ENCODE data around the gene DLL1.
"Not testable (repeated sequence)": the region's sequence is repeated elsewhere in the genome, so short reads cannot be mapped to it uniquely, and the experiment has no call there.

DLL1 gene, protein sequence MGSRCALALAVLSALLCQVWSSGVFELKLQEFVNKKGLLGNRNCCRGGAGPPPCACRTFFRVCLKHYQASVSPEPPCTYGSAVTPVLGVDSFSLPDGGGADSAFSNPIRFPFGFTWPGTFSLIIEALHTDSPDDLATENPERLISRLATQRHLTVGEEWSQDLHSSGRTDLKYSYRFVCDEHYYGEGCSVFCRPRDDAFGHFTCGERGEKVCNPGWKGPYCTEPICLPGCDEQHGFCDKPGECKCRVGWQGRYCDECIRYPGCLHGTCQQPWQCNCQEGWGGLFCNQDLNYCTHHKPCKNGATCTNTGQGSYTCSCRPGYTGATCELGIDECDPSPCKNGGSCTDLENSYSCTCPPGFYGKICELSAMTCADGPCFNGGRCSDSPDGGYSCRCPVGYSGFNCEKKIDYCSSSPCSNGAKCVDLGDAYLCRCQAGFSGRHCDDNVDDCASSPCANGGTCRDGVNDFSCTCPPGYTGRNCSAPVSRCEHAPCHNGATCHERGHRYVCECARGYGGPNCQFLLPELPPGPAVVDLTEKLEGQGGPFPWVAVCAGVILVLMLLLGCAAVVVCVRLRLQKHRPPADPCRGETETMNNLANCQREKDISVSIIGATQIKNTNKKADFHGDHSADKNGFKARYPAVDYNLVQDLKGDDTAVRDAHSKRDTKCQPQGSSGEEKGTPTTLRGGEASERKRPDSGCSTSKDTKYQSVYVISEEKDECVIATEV

DNA sequence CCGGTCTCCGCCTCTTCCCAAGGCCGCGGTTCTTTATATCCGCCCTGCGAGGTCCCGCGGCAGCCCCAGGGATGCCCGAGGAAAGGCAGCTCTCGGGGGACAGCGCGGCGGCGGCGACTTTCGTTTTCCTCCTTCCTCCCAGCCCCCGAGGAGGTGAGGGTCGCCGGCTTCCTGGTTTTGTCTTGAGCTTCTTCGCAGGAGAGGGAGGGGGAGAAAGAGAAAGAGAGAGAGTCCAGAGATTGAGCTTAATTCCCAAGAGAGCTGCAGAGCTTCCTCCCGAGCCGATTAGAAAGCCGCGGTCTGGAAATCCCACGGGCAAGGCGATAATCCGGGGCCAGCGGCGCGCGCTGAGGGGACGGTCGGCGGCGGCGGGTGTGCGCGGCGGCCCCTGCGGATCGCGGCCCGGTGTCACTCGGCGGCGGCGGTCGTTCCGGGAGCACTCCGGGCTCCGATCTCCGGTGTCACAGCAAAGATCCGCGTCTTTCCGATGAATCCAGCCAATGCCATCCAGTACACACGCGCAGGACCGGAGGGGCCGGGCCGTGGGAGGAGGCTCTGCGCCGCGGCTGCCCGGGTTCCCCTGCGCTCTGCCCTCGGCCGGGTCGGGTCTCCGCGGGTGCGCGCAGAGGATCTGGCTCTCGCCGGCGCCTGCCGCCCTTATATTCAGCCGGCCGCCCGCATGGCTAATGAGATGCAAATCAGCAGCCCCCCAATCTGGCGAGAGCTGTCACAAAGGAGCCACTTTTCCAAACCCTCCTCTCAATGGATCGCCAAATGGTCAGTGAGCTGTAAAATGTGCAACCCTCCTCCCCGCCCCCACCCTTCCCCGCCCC is at the start of gene DLL1:
DLL1 (minus strand) TSS at position 783 of the 833 bp plus-strand sequence. CDS start 939 bp downstream, outside the sequence.
- DNase-seq = peak; percentile 21

DNA sequence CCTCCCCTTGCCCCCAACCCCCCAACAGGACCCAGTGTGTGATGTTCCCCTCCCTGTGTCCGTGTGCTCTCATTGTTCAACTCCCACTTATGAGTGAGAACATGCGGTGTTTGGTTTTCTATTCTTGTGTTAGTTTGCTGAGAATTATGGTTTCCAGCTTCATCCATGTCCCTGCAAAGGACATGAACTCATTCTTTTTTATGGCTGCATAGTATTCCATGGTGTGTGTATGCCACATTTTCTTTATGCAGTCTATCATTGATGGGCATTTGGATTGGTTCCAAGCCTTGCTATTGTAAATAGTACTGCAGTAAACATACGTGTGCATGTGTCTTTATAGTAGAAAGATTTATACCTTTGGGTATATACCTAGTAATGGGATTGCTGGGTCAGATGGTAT is 44.3 kb upstream of the DLL1 start:
- not testable (repeated sequence) for DNase-seq

DNA sequence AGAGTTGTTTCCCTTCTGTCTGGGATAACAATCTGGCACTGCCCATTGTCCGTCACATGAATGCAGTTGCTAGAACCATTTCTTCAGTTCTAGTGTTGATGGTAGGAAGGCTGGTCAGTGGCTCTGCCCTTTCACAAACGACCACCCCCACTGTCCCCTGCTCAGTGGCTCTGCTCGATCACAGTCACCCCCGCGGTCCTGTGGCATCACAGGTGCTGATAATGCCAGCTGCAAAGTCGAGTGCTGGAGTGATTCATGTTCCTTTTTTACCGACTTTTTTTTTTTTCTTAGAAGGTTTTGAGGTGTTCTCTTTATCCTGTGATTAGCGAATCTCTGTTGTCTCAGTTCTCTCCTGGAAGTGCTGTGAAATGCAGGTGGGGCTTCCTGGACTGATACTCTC is 38.4 kb upstream of the DLL1 start:
- DNase-seq = no peak

DNA sequence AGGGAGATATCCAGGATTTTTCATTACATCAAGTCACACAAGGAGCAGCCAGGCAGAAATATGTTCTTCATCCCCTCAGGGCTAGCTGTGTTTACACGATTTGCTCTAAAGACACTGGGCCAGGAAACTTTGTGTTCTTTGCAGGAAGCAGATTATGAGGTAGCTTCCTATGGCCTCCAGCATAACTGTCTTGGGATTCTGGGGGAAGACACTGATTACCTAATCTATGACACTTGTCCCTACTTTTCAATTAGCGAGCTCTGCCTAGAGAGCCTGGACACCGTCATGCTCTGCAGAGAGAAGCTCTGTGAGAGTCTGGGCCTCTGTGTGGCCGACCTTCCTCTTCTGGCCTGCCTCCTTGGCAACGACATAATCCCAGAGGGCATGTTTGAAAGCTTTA is 26.8 kb upstream of the DLL1 start:
- no peak for DNase-seq

DNA sequence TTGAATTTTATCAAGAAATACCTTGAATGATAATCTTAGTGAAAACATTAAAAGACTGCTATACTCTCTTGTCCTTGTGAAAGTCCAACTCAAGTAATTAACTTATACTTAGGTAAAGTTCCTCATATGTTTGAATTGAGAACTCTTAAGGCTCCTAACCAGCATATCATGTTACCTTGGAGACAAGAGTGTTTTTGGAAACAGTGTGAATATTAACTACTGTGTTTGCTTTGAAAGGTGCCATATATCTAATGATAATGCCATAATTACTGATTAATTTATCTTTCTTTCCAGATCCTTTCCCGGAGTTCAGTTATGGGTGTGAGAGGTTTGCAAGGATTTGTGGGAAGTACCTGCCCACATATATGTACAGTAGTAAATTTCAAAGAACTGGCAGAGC is 26.2 kb upstream of the DLL1 start:
- no peak for DNase-seq

DNA sequence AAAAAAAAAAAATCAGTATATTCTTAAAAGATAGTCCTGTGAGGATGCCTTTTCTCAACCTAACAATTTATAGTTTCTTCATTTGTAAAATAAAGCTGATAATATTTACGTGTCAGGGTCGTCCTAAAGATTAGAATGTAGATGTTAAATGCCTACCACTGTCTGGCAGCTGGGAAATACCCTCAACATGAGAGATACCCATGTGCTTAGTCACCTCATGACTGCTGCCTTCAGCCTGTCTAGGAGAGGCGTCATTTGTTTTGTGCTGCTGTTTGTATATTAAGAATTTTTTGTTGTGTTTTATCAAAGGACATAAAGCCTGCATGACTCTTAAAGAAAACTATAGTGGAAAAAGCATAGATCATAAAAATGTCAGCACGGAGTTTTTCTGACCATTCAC is 25.2 kb upstream of the DLL1 start:
- peak; percentile 26 for DNase-seq

DNA sequence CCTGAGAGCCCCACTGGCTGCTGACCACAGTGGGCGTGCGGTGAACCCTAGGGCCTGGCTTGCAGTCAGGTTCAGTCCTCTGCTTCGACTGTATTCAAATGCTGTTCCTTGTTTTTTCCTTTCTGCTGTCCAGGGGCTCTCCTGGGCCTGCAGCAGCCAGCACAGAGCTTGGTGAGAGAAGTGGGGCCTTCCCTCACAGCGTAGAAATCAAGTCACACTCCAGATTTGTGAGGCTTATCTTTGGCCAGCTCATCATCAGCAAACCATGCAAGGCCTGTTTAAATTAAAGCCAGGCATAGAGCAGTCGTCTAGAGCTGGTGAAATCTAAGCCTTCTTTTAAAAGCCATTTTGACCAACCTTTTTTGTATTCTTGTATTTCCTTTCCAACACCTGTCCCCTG is 24.1 kb upstream of the DLL1 start:
- no peak for DNase-seq

DNA sequence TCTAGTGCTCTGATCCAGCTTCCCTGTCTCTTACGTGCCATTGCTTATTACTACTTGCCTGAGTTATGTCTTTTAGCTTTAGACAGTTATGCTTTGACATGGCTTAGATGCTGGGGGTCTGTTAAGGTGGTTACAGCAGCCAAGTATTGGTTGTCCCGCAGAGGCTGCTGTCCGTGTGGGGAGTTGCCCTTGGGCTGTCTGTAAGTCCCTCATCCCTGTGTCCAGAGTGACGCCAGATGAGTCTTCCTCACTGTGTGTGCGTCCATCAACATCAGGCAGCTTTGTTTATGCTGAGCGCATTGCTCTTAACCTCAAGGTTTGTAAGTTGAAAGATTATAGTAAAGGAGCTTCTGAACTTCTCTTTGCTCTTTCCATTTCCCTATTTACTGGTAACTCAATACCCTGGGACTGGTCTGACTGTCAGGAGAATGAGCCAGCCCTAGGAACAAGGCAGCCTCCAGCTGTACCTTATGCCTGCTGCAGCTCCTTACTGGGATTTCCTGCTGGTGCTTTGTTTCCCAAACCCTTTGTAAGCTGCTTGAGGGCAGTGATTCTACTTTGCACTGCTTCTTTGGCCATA is 22.9 kb upstream of the DLL1 start:
- no peak for DNase-seq

DNA sequence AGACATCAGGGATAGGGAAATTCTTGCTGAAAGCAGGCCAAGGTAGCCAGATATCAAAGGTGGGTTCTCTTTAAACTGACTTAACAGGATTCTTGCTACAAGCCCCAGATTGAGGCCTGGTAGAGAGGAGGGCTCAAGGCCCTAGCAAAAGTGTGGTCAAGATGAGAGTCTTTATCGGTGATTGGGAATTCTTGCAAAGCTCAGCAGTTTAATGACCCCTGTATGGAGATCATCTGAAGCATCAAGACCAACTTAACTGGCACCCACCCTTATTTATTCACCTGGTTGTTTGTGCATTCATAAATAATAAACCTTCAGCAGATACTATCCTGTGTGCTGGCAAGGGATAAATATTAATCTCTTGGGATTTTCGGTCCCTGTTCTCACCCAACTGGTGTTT is 22.0 kb upstream of the DLL1 start:
- no peak for DNase-seq

DNA sequence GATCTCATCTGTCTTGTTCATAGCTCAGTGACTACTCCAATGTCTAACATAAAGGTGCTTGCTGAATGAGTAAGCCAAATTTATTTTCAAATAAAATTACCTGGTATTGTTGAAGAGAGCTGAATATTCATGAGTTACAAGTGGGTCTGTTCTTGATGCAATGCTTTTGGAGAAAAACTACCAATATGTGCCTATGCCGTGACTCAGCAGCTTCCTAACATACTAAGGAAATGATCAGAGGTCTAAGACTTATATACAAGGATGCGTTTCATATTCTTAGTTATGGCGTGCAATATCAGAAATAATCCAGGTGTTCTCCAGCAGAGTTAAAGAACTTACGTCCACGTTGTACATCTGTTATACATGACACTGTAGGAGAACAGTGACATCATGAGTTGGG is 20.8 kb upstream of the DLL1 start:
- DNase-seq = no peak

DNA sequence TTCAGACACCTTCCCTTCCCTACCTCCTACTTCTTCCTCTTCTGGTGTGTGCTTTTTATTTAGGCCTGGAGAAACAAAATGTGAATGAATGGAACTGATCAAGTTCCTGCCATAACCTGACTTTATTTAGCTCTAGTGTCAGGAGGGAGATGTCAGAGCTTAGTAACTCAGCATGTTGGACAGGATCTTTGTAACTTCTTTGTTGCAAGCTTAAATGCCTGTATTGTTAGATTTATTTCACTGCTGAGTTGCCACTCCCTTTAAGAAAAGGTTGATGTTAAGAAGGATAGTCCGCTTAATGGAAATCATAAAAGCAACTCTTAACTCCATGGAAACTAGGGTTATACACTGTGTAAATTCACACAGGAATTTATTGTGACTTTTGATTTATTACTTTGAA is 17.9 kb upstream of the DLL1 start:
- no peak for DNase-seq

DNA sequence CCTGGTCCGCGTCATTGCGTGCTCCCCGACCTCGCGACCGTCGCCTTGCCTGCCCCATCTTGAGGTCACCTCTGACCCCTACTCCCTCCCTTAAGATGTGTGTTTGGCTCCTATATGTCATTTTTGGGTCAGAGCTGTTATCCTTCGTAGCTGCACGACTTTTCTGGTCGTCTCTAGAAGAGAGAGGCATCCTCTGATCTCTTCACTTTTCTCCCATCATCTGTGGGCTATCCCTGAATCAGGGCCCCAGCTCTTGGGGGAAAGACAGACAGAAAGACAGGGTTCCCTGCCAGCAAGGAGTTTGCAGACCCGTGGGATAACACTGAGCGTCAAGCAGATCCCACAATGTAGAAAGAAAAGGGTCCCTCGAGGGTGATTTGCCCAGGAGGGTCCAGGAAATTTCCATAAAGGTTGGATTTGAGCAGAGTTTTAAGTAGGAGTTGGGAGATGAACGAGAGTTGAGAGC is 16.2 kb upstream of the DLL1 start:
- DNase-seq = no peak

DNA sequence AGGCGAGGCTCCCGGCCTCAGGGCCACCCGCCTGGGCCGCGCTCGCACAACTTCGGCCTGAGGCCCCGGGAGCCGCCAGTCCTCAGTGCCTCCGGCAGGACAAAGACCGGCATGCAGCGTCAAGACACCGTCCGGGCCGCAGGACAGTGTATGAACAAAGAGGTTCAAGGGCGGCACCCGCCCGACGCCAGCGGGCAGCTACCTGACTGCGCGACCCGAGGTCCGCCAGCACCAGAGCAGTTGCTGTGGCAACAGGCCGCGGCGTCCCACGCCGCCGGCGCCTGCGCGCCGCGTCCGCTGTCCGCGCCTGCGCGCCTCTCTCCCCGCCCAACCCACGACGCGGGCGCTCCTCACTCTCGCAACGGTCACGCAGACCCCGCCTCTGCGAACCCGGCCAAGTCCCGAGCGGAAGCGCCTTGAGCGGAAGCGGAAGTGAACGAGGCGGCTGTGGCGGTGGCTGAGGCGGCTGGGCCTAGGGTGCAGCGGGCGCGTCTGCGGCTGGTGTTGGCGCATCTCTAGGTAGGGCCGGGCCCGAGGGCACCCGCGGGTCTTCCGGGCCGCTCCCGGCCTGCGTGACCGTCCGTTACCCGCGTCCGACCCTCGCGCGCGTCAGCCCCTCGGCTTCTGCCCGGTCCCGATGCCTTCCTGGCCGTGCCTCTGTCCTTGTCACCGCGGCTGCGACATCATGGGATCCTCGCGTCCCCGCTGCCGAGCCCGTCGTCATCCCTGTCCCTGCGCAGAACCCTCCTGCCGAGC is 15.6 kb upstream of the DLL1 start, which contains the start of gene FAM120B:
FAM120B (plus strand) TSS at position 435 of the 756 bp plus-strand sequence. CDS start 10,633 bp downstream, outside the sequence.
- DNase-seq = peak; percentile 98

DNA sequence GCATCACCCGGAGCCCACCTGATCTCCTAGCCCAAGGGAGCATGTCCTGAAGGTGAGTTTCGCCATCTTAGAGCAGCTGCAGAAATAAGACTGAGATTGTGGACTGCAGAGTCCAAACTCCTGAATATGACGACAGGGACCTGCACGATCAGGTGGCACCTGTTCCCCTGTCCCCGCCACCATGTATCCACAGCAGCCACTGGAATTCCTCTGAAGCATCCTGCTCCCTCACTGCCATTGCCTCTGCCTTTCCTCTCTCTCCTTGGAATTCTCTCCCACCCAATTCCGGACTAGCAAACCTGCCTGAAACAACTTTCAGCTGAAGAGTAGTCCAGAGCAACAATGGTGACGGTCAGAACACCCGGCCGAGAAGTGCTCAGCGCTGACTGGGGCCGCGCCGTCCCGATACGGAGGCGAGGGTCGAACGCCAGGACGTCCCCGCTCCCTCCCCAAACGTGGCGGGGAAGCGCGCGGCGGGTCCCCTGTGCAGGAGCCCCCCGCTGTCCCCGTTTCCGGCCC is 15.0 kb upstream of the DLL1 start:
- DNase-seq = no peak

DNA sequence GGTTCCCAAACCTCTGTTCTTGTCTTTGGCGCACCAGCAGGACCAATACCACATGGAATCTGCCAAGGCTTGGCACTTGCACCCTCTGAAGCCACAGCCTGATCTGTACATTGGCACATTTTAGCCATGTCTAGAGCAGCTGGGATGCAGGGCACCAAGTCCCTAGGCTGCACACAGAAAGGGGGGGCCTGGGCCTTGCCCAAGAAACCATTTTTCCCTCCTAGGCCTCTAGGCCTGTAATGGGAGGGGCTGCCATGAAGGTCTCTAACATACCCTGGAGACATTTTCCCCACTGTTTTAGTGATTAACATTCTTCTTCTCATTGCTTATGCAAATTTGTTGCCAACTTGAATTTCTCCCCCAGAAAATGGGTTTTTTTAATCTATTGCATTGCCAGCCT is 10.3 kb upstream of the DLL1 start:
- DNase-seq = no peak

DNA sequence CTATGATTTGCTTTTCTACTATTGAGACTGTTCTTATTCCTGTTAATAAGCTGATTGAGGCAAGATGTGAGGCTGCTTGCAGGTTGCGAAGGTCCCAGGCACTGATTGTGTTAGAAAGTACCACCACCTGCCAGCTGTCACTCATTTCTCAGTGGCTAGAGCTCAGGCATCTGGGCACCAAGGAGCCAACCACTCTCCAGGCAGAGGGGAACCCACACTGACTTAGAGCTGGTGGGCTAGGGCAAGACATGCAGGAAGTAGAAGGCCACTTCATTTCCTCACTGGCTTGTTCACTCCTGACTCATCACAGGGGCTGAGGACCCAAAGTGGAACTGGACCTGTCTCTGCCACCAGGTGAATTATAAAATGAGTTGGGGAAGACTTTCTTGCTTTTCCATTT is 7.8 kb upstream of the DLL1 start:
- no peak for DNase-seq

DNA sequence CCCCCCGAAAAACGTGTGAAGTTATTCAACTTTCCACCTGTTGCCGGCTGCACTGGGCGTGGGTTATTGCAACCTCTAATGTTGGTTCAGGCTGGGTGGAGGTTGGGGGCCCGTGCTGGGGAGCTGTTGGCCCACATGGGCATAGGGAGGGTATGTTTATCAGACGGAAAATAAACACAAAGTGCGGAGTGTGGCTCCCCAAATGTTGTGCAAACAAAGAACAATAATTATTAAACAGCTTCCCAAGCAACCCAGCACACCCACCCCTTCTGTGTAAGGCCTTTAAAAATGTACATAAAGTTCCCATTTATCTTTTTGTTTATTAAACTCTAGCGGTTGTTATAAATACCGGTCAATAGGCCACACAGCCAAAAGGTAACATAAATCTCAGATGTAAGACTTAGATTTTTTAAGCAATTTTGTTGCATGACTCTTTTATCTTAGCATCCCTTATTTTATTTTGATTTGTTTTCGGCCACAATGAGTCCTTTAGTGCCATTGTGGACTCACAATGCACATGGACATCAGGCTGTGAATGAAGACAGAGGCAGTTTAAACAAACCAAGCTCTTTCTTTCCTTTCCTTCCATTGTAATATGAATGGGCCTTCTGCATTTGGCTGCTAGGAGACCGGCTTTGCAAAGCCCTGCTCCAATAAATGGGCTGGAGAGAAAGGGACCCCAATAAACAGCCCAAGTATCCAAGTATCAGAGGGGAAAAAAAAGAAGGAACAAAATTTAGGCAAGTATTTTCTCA is 6.9 kb upstream of the DLL1 start:
- DNase-seq = no peak

DNA sequence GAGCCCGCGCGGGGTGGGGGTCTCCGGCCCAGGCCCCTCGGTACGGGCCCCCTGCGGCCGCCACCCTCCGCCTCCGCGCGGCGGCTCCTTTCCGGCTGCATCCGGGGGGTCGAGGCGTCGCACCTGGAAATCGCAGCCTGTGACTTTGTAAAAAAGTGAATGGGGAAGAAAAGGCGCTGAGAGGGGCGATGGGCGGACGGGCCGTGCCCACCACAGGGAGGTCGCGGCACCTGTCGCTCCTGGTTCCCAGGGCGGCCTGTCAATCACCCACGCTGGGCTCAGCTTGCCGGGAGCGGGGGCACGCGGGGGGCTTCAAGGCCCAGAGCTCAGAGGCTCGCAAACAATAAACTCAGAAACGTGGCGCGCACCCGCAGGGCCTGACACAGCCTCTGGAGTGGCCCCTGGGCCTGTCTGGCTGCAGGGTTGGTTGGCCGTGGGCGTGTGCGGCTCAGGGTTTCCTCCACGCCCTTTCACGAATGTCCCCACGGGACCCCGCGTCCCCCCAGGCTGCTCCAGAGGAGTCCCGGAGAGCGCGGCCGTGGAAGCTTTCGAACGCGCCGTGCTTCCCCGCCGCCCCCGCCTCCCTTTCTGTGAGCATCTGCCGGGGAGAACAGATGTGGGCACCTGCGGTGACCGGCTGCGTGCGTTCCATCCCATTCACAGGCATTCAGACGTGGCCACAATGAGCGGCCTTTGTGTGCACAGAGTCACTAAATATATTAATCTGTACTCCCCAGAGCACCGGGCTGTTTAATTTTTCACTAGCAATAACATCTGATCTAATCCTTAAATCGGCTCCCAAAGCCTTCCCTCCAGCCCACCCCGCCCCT is 6.1 kb upstream of the DLL1 start:
- DNase-seq = no peak

DNA sequence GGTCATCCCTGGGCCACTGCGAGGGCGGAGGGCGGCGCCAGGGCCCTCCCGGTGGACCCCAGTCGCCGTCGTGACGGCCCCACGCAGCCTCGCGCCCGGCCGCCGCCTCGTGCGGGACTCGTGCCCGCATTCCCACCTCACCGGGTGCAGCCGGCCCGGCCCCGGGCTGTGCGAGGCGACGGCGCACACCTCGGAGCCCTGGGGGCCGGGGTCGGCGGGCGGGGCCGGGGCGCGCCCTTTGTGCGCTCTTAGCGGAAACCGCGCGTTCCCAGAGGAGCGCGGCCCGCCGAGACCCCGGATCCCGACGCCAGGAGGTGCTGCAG is 5.5 kb upstream of the DLL1 start:
- DNase-seq = no peak
